HG02870 (cell line): ENCODE measurements around the gene LRRC32.
"Not testable (repeated sequence)": the region's sequence is repeated elsewhere in the genome, so short reads cannot be mapped to it uniquely, and the experiment has no call there.

Source experiments
- ATAC-seq: cut with Tn5 transposase; IDR thresholded peaks from one replicate; pipeline ENCODE4 v1.9.1; 2021; ENCODE audit warnings: mild to moderate bottlenecking, moderate library complexity; ENCODE audit not compliant: unreplicated experiment

The LRRC32 gene

DNA sequence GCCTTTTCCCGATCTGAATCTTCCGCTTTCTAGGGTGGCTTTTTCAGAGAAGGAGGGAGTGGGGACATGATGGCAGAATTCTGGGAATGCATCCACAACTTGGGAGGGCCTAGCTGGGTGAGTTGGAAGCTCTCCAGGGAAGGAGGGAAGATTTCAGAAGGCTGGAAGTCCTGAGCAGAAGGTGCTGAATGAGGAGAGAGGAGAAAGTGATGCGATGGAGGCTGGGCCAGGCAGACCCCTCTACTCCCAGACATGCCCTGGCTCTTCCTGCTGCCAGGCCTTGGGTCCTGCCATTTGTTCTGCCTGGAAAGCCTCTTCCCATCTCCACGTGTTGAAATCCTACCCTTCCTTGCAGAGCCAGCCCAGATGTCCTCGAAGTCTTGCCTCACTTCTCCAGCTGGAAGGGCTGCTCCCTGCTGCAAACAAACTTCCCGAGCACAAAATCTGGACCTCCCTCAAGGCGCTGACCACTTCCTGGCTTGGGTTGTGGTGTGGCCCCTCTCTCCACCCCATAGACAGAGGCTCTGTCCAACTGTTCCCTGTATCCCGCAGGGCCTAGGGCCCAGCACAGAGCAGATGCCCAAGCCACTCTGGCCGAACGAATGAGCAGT is 16.8 kb downstream of the LRRC32 start:
- ATAC-seq: no peak

GRCh38 chr11:76653012-76653673 is 17.4 kb downstream of the LRRC32 start:
- no peak for ATAC-seq

GRCh38 chr11:76649851-76650372 is 20.6 kb downstream of the LRRC32 start:
- no peak for ATAC-seq

GRCh38 chr11:76649011-76649410 is 21.5 kb downstream of the LRRC32 start:
- no peak for ATAC-seq

GRCh38 chr11:76648061-76648460 is 22.5 kb downstream of the LRRC32 start:
- ATAC-seq: no peak

- ATAC-seq: no peak
Measured at GRCh38 chr11:76646882-76647534, 23.5 kb downstream of the LRRC32 start.

GRCh38 chr11:76644591-76644990 is 26.0 kb downstream of the LRRC32 start:
- ATAC-seq: no peak

DNA sequence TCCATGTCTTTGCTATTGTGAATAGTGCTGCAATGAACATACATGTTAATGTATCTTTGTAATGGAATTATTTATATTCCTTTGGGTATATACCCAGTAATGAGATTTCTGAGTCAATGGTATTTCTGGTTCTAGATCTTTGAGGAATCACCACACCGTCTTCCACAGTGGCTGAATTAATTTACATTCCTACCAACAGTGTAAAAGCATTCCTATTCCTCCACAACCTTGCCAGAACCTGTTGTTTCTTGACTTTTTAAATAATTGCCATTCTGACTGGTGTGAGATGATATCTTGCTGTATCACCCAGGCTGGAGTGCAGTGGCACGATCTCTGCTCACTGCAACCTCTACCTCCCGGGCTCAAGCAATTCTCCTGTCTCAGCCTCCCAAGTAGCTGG is 26.8 kb downstream of the LRRC32 start:
- ATAC-seq: not testable (repeated sequence)

DNA sequence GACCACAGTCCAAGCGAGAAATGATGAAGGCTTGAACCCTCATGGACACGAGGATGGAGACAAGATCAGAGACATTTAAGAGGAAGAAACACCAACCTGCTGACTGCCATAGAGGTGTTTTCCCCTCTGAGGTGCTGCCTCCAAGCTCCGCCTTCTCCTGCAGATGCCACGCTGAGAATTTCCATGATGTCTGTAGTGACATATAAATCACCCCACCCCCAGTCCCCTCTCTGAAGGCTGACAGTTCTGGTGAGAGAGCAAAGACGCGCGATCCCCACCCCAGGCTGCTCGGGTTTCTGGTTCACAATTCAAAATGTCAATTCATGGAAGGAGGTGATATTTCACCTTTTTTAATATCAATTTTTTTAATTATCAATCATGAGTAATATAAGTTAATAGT is 28.2 kb downstream of the LRRC32 start:
- no peak for ATAC-seq

GRCh38 chr11:76641905-76642304 is 28.6 kb downstream of the LRRC32 start:
- ATAC-seq: no peak

GRCh38 chr11:76640501-76640900 is 30.0 kb downstream of the LRRC32 start:
- no peak for ATAC-seq

DNA sequence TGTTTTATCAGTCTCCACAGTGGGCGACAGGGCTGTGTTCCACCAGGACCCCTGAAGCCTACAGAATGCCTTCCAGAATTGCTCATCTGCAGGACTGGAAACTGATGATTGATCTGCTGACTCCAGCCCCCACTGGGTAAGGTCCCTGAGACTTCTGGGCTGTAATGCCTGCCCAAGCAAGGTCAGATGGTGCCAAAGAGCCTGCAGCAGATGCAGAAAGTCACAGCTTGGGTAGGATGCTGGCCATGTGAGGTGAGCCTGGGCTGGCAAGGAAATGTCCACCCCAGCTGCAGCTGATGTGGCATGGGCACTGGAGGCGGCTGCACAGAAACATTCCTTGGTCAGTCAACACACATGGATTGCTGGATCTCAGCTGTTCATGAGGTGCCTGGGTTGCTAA is 30.9 kb downstream of the LRRC32 start:
- no peak for ATAC-seq

- no peak for ATAC-seq
Measured at GRCh38 chr11:76638270-76639197, 32.0 kb downstream of the LRRC32 start.

- peak; percentile 83 for ATAC-seq
Measured at GRCh38 chr11:76637491-76638269, 32.9 kb downstream of the LRRC32 start.

- no peak for ATAC-seq
Measured at GRCh38 chr11:76636826-76637460, 33.6 kb downstream of the LRRC32 start.

DNA sequence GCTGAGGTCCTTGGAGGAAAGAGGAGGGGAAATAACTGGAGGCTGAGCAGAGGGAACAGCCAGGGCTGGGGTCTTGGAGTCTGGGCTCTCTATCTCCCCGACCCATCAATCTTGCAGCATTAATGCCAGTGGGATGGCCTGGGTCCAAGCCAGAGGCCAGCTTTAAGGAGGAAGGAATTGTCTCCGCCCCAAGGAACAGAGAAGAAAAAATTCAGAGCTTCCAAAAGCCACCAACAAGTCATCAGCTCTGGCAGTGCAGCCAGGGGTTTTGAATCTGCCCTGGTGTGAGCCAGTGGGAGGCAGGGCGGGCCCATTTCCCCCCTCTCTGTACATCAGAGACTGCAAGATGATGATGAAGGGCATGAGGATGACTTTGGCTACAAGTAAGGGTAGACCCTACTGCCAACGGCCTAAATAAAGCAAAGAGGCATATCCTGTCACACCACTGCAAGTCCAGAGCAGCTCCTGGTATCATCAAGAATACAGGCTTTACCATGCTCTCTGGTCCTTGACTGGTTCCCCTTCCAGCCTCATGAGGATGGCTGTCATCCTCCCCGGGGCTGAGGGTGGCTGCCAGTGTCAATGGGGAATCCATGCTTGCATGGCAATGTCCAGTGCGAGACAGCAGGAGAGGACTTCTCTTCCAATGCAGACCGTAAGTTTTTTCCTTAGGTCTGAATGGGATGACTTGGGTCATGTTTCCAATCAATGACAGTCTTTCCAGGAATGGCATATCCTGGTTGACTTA is 34.4 kb downstream of the LRRC32 start:
- ATAC-seq: no peak

- no peak for ATAC-seq
Measured at GRCh38 chr11:76634886-76635285, 35.7 kb downstream of the LRRC32 start.

DNA sequence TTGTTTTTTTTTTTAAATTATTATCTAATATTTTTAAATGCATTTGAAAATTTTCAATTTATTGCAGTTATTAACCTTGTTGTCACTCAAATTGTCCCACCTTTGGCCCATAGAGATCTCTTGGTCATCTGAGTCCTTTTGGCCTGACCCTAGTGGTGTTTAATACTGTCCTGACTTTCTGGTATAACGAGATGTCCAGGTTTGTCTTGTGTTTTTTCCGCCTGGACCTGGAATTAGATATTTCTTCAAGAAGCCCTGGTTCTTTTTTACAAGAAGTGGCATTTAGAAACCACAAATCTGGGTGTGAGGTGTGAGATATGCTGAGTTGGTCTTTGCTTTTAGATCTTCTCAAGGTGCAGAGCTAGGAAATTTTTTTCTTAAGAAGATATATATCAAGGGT is 38.1 kb downstream of the LRRC32 start:
- no peak for ATAC-seq
